T-helper 1 cell treated with Interleukin-12 subunit alpha and Interleukin-12 subunit beta and Interleukin-4 antibody, amounts not matched to agents 30 μg/mL and 1 μg/mL, for 36 hours (primary cell): ENCODE data around the gene ZNF563.
"Not testable (repeated sequence)": the region's sequence is repeated elsewhere in the genome, so short reads cannot be mapped to it uniquely, and the experiment has no call there.

Source experiments
- H3K27ac Mint-ChIP-seq: one replicate; pipeline ENCODE4 v1.8.0; 2021; ENCODE audit warnings: mild to moderate bottlenecking, mixed read lengths
- H3K27me3 Mint-ChIP-seq: one replicate; pipeline ENCODE4 v1.8.0; 2021; ENCODE audit warnings: low read depth, mixed read lengths
- H3K36me3 Mint-ChIP-seq: one replicate; pipeline ENCODE4 v1.8.0; 2021; ENCODE audit warnings: low read depth, mixed read lengths
- H3K4me1 Mint-ChIP-seq: one replicate; pipeline ENCODE4 v1.8.0; 2021; ENCODE audit warnings: low read depth, mixed read lengths
- H3K4me3 Mint-ChIP-seq: one replicate; pipeline ENCODE4 v1.8.0; 2021; ENCODE audit warnings: mild to moderate bottlenecking, moderate library complexity, mixed read lengths
- H3K9me3 Mint-ChIP-seq: one replicate; pipeline ENCODE4 v1.8.0; 2021; ENCODE audit warnings: mixed read lengths

Gene ZNF563

GRCh38 chr19:12331211-12331941, 2.1 kb downstream of the ZNF563 start:
- Mint-ChIP-seq H3K36me3 (peaks cover 9% of the 10 kb centered on the region), H3K27me3 (no peaks in the 10 kb centered on the region), H3K4me3 (peak overlapping the region; percentile 97), H3K9me3 (peaks cover 22% of the 10 kb centered on the region), H3K4me1 (peaks cover 26% of the 10 kb centered on the region), H3K27ac (peak overlapping the region; percentile 82)

- H3K27ac Mint-ChIP-seq: no peak overlapping the region
- no peaks in the 10 kb centered on the region for H3K27me3 Mint-ChIP-seq
- peaks cover 16% of the 10 kb centered on the region for H3K36me3 Mint-ChIP-seq
- H3K4me1 Mint-ChIP-seq: peaks cover 26% of the 10 kb centered on the region
- H3K9me3 Mint-ChIP-seq: peaks cover 30% of the 10 kb centered on the region
- H3K4me3 Mint-ChIP-seq: no peak overlapping the region
Measured at GRCh38 chr19:12330340-12330739, 3.1 kb downstream of the ZNF563 start.

GRCh38 chr19:12325690-12326089, 7.7 kb downstream of the ZNF563 start:
- Mint-ChIP-seq H3K36me3 (peaks cover 42% of the 10 kb centered on the region), H3K27ac (no peak overlapping the region), H3K4me3 (no peak overlapping the region), H3K9me3 (peaks cover 52% of the 10 kb centered on the region), H3K4me1 (peaks cover under 1% of the 10 kb centered on the region), H3K27me3 (no peaks in the 10 kb centered on the region)

- Mint-ChIP-seq H3K4me1 (no peaks in the 10 kb centered on the region), H3K36me3 (peaks cover 47% of the 10 kb centered on the region), H3K27ac (no peak overlapping the region), H3K27me3 (no peaks in the 10 kb centered on the region), H3K4me3 (no peak overlapping the region), H3K9me3 (peaks cover 56% of the 10 kb centered on the region)
Measured at GRCh38 chr19:12318782-12319413, 14.5 kb downstream of the ZNF563 start.

GRCh38 chr19:12314553-12314952, 18.9 kb downstream of the ZNF563 start:
- H3K27me3 Mint-ChIP-seq: no peaks in the 10 kb centered on the region
- H3K9me3 Mint-ChIP-seq: peaks cover 42% of the 10 kb centered on the region
- no peak overlapping the region for H3K4me3 Mint-ChIP-seq
- no peaks in the 10 kb centered on the region for H3K4me1 Mint-ChIP-seq
- peaks cover 25% of the 10 kb centered on the region for H3K36me3 Mint-ChIP-seq
- H3K27ac Mint-ChIP-seq: no peak overlapping the region

GRCh38 chr19:12308891-12309290, 24.5 kb downstream of the ZNF563 start:
- not testable (repeated sequence) for H3K4me1 Mint-ChIP-seq, H3K27me3 Mint-ChIP-seq, H3K4me3 Mint-ChIP-seq, H3K27ac Mint-ChIP-seq, H3K36me3 Mint-ChIP-seq
- H3K9me3 Mint-ChIP-seq: peaks cover 36% of the 10 kb centered on the region

- no peaks in the 10 kb centered on the region for H3K27me3 Mint-ChIP-seq
- H3K4me3 Mint-ChIP-seq: peak overlapping the region; percentile 97
- H3K9me3 Mint-ChIP-seq: peaks cover 30% of the 10 kb centered on the region
- peaks cover 22% of the 10 kb centered on the region for H3K4me1 Mint-ChIP-seq
- peaks cover 32% of the 10 kb centered on the region for H3K36me3 Mint-ChIP-seq
- H3K27ac Mint-ChIP-seq: peak overlapping the region; percentile 97
Measured at GRCh38 chr19:12295191-12295590, 38.2 kb downstream of the ZNF563 start.

GRCh38 chr19:12294249-12295158, 38.9 kb downstream of the ZNF563 start, which contains the start of gene ZNF44:
Gene ZNF44, minus strand, starts transcription at chr19:12294883. Its CDS starts 189 bp downstream, at chr19:12294694.
- Mint-ChIP-seq H3K4me3 (peak within 1 kb of the TSS; percentile 100), H3K36me3 (peaks cover 35% of the 10 kb centered on the region), H3K27me3 (no peaks in the 10 kb centered on the region), H3K4me1 (peaks cover 26% of the 10 kb centered on the region), H3K9me3 (peaks cover 30% of the 10 kb centered on the region), H3K27ac (peak within 1 kb of the TSS; percentile 100)

GRCh38 chr19:12293777-12294248, 39.6 kb downstream of the ZNF563 start:
- no peaks in the 10 kb centered on the region for H3K27me3 Mint-ChIP-seq

GRCh38 chr19:12289790-12290065, 43.7 kb downstream of the ZNF563 start:
- Mint-ChIP-seq H3K27ac (peak overlapping the region; percentile 92), H3K4me1 (peaks cover 31% of the 10 kb centered on the region)

More at GRCh38 chr19:12293777-12294248, 39.6 kb downstream of the ZNF563 start:
- peaks cover 27% of the 10 kb centered on the region for H3K9me3 Mint-ChIP-seq
- peaks cover 42% of the 10 kb centered on the region for H3K36me3 Mint-ChIP-seq
- H3K4me1 Mint-ChIP-seq: peaks cover 32% of the 10 kb centered on the region
- H3K27ac Mint-ChIP-seq: peak overlapping the region; percentile 100
- peak overlapping the region; percentile 100 for H3K4me3 Mint-ChIP-seq

GRCh38 chr19:12287958-12288500, 45.4 kb downstream of the ZNF563 start:
- H3K4me3 Mint-ChIP-seq: no peak overlapping the region
- no peak overlapping the region for H3K27ac Mint-ChIP-seq
- H3K9me3 Mint-ChIP-seq: peaks cover 25% of the 10 kb centered on the region
- H3K36me3 Mint-ChIP-seq: peaks cover 54% of the 10 kb centered on the region
- peaks cover 22% of the 10 kb centered on the region for H3K4me1 Mint-ChIP-seq
- no peaks in the 10 kb centered on the region for H3K27me3 Mint-ChIP-seq

More at GRCh38 chr19:12289790-12290065, 43.7 kb downstream of the ZNF563 start:
- peak overlapping the region; percentile 54 for H3K4me3 Mint-ChIP-seq
- peaks cover 19% of the 10 kb centered on the region for H3K9me3 Mint-ChIP-seq
- peaks cover 52% of the 10 kb centered on the region for H3K36me3 Mint-ChIP-seq
- no peaks in the 10 kb centered on the region for H3K27me3 Mint-ChIP-seq

- no peaks in the 10 kb centered on the region for H3K27me3 Mint-ChIP-seq
- H3K4me1 Mint-ChIP-seq: peaks cover 9% of the 10 kb centered on the region
- H3K4me3 Mint-ChIP-seq: no peak overlapping the region
- no peak overlapping the region for H3K27ac Mint-ChIP-seq
- peaks cover 62% of the 10 kb centered on the region for H3K36me3 Mint-ChIP-seq
- peaks cover 47% of the 10 kb centered on the region for H3K9me3 Mint-ChIP-seq
Measured at GRCh38 chr19:12284631-12285030, 48.8 kb downstream of the ZNF563 start.

GRCh38 chr19:12284226-12284625, 49.2 kb downstream of the ZNF563 start:
- H3K36me3 Mint-ChIP-seq: peaks cover 62% of the 10 kb centered on the region
- no peak overlapping the region for H3K4me3 Mint-ChIP-seq
- no peaks in the 10 kb centered on the region for H3K27me3 Mint-ChIP-seq
- H3K9me3 Mint-ChIP-seq: peaks cover 51% of the 10 kb centered on the region
- peaks cover 5% of the 10 kb centered on the region for H3K4me1 Mint-ChIP-seq
- no peak overlapping the region for H3K27ac Mint-ChIP-seq

GRCh38 chr19:12278713-12279112, 54.7 kb downstream of the ZNF563 start:
- Mint-ChIP-seq H3K36me3 (peaks cover 73% of the 10 kb centered on the region), H3K4me1 (no peaks in the 10 kb centered on the region), H3K27me3 (no peaks in the 10 kb centered on the region), H3K27ac (no peak overlapping the region), H3K9me3 (peaks cover 73% of the 10 kb centered on the region), H3K4me3 (no peak overlapping the region)
